LNCAP (cell line): Measurements from ENCODE around the gene HIVEP3.

ENCODE experiments used
- CTCF ChIP-seq: fragments of 450-650 bp; IDR thresholded peaks from 2 replicates; pipeline ENCODE4 v1.5.1; 2017; ENCODE audit warnings: mild to moderate bottlenecking

The HIVEP3 gene

GRCh38 chr1:41655632-41656031, 263.1 kb downstream of the HIVEP3 start:
- TF ChIP-seq CTCF = no peak

GRCh38 chr1:41653574-41653973, 265.1 kb downstream of the HIVEP3 start:
- TF ChIP-seq CTCF = no peak

- TF ChIP-seq CTCF = no peak
These were observed 266.1 kb downstream of the HIVEP3 start for GRCh38 chr1:41652384-41653265.

- TF ChIP-seq CTCF = no peak
These were observed 268.5 kb downstream of the HIVEP3 start for GRCh38 chr1:41650028-41650880.

- TF ChIP-seq CTCF = no peak
These were observed 269.2 kb downstream of the HIVEP3 start for GRCh38 chr1:41649396-41650027.

- TF ChIP-seq CTCF = no peak
These were observed 269.9 kb downstream of the HIVEP3 start for GRCh38 chr1:41648844-41649243.

GRCh38 chr1:41648230-41648629, 270.5 kb downstream of the HIVEP3 start:
- TF ChIP-seq CTCF = no peak
